Medulla oblongata (tissue), 1 donor: Measurements from ENCODE around the gene DNASE1L1.
A peak's percentile ranks its signal among the peaks of the same experiment; 100 is the strongest.

Source experiments
- DNase-seq: peaks from one replicate; pipeline ENCODE4 v3.0.0-alpha.2; 2015; ENCODE audit errors: extremely low spot score

DNASE1L1 gene

DNA sequence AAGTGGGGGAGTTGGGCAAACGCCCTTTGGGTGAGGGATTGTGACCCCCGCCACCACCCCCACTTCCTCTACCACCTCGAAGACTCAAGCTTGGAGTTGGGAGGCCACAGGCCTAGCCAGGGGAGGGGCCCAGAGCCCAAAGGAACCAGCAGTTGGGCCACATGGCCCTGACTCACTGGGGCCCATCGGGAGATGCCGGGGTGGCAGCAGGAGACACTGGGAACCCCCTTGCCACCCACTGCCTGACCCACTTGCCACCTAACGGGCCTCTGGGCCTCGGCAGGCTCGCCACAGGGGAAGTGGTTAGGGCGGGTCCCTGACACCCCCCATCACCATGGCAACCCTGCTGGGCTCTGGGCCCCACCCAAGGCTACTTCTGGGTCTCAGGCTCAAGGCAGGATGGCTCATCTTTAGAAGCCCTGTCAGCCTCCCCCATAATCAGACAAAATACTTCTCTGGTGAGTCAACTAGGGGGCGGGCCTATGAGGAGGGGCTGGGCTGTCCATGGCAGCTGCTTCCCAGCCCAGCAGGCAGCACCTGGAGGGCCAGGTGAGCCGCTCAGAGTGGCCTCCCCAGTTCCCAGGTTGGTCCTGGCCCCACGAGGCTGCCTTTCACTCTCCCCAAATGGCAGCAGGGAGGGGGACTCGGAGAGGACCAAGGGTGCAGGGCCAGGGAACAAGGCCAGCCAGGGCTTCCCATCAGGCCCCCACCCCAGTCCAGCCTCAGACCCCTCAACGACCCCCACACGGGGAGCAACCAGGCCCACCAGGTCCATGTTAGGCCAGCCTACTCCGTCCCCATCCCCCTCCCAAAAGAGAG is 40.2 kb downstream of the DNASE1L1 start:
- no peak for DNase-seq

- no peak for DNase-seq
Measured at GRCh38 chrX:154367474-154368308, 41.4 kb downstream of the DNASE1L1 start.

DNA sequence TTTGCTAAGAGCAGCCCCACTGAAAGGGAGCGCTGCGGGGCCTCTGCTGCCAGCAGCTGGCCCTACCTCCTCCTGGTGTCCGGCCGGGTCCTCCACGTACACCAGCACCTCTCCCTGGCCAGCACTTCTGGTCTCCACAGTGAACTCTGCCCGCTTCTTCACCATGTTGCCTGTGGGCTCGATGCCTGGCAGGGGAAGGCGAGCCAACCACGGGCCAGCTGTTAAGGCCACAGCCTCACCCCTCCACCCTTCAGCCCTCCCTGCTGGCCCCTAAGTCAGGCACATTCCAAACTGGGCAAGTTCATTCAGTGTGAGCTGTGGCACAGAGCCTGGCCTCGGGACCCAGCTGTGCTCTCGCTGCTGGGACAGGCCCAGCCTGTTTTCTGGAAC is 42.4 kb downstream of the DNASE1L1 start:
- DNase-seq, result peak; percentile 50

DNA sequence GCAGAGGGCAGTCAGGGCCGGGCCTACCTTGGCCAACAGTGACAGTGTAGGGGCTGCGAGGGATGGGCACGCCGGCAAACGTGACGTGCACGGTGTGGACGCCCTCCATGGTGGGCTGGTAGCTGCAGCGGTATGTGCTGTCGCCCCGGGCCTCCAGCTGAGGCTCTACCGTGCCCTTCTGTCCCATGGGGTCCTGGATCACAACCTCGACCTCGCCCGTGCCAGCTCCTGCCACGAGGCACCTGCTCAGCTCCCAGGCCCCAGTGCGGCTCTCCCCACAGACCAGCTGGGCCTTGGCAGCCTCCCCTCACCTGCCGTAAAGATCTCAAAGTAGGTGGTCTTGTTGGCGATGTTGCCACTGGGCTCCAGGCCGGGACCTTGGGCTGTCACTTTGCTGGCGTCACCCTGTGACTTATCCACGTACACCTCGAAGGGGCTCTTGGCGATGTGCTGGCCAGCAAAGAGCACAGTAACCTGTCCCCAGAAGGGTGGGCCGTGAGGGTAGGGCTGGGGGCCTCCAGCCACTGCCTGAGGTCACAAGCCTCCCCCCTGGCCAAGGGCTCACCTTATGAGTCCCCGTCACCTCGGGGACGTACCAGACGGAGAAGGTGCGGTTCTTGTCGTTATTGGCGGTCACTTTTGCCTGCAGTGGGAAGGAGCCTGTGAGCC is 42.9 kb downstream of the DNASE1L1 start:
- no peak for DNase-seq

GRCh38 chrX:154365052-154365600 is 43.9 kb downstream of the DNASE1L1 start:
- DNase-seq, result no peak

DNA sequence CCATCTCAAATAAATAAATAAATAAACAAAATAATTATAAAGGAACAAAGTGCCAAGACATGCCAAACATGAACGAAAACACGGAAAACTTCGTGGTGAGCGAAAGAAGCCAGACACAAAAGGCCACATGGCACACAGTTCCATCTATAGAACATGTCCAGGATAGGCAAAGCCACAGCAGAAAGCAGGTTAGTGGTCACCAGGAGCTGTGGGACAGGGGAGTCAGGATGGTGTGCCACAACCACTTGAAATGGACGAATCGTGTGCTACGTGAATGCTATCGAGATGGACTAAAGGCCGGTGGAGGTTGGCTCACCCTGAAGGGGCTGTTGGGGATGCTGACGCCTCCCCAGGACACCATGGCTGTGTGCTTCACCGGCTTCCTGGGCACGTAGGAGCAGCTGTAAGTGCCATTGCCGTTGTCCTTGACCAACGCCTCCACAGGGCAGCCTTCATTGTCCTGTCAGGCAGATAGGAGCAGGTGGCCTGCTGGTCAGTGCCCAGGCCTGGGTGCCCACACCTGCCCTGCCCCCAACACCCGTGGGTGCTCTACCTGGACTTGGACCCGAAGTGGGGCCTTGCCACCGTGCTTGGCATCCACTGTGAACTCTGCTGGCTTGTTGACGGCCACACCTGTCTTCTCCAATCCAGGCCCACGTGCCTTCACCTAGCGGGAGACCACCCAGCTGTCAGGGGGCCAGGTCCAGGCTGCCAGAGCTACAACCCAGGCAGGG is 45.2 kb downstream of the DNASE1L1 start:
- DNase-seq, result no peak

DNA sequence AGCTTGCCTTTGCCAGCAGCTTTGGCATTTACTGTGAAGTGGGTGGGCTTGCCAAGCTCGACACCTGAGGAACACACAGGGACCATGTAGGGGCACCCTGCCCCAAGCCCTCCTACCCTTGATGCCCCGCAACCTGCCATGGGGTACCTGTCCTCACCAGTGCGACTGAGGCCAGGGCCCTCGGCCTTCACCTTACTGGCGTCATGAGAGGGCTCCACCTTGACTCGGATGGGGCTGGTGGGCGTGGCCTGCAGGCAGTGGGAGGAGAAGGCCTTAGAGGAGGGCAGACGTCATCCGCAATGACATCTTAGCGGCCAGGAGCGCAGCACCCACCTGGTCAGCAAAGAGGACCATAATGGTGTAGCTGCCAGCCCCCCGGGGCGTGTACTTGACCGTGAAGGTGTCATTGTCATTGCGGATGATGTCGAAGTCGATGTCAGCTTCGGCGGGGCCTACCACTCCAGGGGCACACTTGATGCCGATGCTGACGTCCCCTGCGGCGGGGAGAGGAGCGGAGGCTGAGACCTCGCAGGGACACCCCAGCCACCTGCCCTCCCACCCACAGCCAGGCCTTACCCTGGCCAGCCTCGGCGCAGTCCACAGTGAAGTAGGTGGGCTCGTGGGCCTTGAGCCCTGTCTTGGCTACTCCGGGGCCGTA is 46.8 kb downstream of the DNASE1L1 start:
- DNase-seq, result no peak

DNA sequence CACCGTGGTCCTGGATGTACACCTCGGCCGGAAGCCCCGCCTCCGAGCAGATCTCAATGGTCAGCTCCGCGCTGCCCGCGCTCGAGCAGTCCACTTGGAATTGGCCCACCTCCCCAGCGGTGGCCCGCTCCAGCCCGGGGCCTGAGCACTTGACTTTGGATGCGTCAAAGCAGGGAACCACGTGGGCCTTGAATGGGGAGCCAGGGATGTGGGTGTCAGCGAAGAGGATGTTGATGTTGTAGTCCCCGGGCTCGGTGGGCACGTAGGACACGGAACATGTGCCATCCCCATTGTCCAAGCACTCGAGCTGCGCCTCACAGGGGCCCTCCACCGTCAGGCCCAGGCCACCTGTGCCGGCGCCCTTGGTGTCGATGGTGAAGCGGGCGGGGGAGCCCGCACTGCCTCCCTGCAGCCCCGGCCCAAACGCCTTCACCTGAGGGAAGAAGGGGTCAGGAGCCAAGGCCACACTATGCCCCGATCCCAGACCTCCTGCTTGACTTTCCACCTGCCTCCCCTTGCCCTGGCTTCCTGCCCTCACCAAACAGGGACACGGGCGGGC is 48.8 kb downstream of the DNASE1L1 start:
- DNase-seq, result no peak

DNA sequence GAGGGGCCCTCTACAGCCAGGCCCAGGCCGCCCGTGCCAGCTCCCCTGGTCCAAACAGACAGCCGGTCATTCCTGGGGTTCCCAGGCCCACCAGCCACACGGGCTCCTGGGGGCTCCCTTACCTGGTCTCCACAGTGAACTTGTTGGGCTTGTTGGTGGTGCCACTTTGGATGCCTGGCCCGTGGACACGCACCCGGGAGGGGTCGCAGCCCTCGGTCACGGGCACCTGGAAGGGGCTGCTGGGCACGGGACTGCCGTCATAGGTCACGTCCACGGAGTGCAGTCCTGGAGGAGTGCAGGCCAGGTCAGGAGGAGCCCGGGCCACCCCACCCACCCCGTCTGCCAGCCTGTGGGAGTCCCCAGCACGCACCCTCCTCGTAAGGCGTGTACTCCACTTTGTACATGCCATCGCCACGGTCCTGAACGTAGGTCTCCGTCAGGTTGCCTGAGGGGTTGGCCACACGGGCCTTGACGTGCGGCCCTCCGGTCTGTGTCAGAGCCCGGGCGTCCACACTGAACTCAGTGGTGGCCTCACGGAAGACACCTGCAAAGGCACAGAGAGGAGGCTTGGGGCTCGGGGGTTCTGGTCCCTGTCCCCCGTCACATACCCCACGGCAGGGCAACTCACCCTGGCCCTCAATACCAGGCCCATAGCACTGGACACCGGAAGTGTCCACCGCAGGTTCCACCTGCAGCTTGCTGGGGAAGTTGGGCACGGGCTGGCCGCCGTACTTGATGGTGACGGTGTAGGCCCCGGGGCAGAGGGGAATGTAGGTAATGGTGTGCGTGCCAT is 49.5 kb downstream of the DNASE1L1 start:
- no peak for DNase-seq

DNA sequence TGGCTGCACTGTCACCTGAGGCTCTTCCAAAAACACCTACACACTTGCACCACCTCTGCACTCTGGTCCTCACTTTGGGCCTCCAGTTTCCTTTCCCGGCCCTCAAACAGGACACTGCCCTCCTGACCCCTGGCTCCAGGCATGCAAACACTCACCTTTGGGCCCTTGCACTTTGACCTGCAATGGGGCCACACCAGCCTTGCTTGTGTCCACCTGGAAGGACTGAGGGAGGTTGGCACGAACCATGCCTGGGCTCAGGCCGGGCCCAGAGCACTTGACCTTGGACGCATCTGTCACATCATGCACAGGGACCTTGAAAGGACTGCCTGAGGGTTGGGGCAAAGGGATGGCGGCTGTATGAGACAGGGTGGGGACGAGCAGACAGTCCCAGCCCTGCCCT is 50.2 kb downstream of the DNASE1L1 start:
- DNase-seq, result no peak

DNA sequence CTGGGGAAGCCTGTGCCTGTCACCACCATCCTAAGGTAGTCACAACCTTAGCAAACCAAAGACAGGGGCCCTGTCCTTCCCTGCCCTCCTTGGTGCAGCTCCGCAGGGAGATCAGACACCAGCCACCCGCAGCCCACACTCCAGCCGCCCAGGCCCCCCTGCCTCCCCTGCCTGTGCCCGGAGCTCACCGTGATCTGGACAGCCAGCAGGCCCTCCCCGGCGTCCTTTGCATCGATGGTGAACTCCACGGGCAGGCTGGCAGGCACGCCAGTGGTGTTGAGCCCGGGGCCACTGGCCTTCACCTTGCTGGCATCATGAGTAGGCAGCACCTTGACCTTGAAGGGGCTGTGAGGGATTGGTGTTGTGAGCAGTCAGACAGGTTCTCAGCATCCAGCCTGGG is 51.0 kb downstream of the DNASE1L1 start:
- no peak for DNase-seq

GRCh38 chrX:154357205-154357604 is 51.8 kb downstream of the DNASE1L1 start:
- no peak for DNase-seq

- DNase-seq, result no peak
Measured at GRCh38 chrX:154356596-154356995, 52.5 kb downstream of the DNASE1L1 start.

DNA sequence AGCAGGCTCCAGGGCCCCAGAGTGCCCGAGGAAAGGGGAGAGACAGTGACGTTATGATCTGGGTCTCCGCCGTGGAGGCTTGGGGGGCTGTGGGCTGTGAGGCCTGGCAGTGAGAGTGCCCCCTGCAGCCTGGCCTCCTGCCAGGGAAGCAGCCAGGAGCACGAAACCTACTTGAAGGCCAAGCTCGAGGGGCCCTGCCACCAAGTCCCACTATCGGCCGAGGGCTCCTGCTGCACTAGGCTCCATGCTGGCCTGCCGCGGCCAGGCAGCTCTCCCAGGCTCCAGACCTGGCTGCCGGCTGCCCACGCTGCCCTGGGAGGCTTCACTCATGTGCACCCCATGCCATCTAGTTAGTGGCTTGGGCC is 53.3 kb downstream of the DNASE1L1 start:
- DNase-seq, result no peak

DNA sequence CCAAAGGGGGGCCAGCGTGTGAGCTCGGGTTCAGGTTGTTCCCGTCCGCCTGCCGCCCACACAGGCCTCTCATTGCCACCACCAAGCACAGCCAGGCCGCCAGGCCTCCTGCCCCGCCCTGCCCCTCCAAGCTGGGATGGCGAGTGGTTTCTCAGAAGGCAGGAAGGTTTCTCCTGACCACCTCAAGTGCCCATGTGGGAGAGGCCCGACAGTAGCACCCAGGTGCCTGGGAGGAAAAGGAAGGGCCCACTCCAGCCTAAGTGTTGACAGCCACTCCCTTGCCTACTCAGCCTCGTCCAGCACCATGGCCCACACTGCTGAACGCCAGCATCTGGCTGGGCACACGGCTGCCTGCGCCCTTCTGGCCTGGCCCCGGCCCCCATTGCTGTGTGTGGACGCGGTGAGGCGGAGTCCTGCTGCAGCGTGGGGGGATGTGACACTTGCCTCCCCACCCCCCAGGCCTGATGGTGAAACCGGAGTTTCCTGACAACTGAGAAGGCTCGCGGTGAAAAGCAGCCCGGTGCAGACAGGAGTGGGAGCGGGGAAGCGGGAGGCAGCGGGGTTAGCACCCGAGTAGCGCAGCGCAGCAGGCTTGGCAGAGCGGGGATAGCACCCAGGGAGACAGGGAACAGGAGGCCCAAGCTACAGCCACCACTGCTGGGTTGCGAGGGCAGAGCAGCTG is 53.8 kb downstream of the DNASE1L1 start:
- DNase-seq, result no peak

DNA sequence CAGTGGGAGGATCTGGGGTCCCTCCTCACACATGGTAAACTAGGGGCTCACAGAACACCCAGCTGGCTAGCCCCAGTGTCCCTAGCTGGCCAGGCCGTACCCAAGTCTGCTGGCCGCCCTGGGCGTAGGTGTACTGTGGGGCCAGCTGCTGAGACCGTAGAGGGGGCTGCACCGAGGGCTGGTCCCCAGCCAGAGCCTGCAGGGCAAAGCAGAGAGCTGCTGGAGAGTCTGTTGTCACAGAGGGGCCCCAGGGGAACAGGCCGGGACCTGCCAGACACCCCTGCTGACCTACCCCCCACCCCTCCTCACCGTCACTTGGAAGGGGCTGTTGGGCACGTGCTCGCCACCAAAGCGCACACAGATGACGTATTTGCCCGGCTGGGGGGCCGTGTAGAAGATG is 54.5 kb downstream of the DNASE1L1 start:
- DNase-seq, result no peak

DNA sequence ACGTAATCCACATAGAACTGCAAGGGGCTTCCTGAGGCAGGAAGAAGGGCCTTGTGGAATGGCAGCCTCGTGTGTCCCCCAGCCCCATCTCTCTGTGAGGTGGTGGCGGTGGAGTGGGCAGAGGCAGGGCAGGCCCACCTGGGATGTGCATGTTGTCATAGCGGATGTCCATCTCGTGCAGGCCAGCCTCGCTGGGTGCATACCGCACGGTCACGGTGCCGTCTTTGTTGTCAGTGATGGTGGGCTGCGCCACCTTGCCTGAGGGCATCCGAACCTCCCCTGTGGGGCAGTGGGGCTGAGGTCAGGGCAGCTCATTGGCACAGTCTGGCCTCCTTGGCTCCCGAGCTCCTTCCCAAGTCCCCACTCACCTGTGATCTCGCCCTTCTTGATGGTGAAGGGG is 55.0 kb downstream of the DNASE1L1 start:
- DNase-seq, result no peak

GRCh38 chrX:154353172-154353843 is 55.7 kb downstream of the DNASE1L1 start:
- no peak for DNase-seq

GRCh38 chrX:154352466-154352865 is 56.6 kb downstream of the DNASE1L1 start:
- no peak for DNase-seq
